Lung (tissue), 12 donors: ENCODE data around the gene C3AR1. TPM values are rescaled to one million over a fixed set of nuclear protein-coding genes. Genes with fewer than 3 reads are reported as not detected.
A peak's percentile ranks its signal among the peaks of the same experiment; 100 is the strongest.

ENCODE experiments used
- ATAC-seq: fragments of 200-7000 bp; cut with Tn5 transposase; one replicate; pipeline ENCODE4 v1.9.1; 2020; ENCODE audit warnings: moderate number of reproducible peaks; ENCODE audit not compliant: insufficient read depth, low FRiP score
- DNase-seq, 3 donors: peaks; one replicate each; pipeline ENCODE4 v3.0.0-alpha.2; 2013 to 2017
- H3K27ac ChIP-seq, 2 donors: one replicate each; pipeline ENCODE4 v1.5.1; 2013; ENCODE audit warnings: mild to moderate bottlenecking in 2 of 2, moderate library complexity in 2 of 2, control low read depth in 1 of 2, inconsistent platforms in 1 of 2, low read depth in 1 of 2, low read length in 1 of 2
- H3K27me3 ChIP-seq, 3 donors: one replicate each; pipeline ENCODE4 v1.5.1; 2013; ENCODE audit warnings: low read length in 2 of 3; ENCODE audit not compliant: control insufficient read depth in 3 of 3, insufficient read depth in 3 of 3
- H3K36me3 ChIP-seq, 4 donors: one replicate each; pipeline ENCODE4 v1.5.1; 2013; ENCODE audit warnings: low read length in 4 of 4, mild to moderate bottlenecking in 1 of 4, moderate library complexity in 1 of 4; ENCODE audit not compliant: control insufficient read depth in 4 of 4, insufficient read depth in 4 of 4
- H3K4me1 ChIP-seq, 5 donors: one replicate each; pipeline ENCODE4 v1.5.1; 2013; ENCODE audit warnings: low read length in 5 of 5, mild to moderate bottlenecking in 2 of 5, moderate library complexity in 1 of 5; ENCODE audit not compliant: control insufficient read depth in 5 of 5, insufficient read depth in 5 of 5
- H3K4me3 ChIP-seq: one replicate; pipeline ENCODE4 v1.5.1; 2013; ENCODE audit warnings: mild to moderate bottlenecking, control low read depth, moderate library complexity
- H3K9ac ChIP-seq, 2 donors: one replicate each; pipeline ENCODE4 v1.5.1; 2013; ENCODE audit warnings: low read length in 2 of 2, control low read depth in 1 of 2; ENCODE audit not compliant: insufficient read depth in 1 of 2
- H3K9me3 ChIP-seq, 4 donors: one replicate each; pipeline ENCODE4 v1.5.1; 2013; ENCODE audit warnings: low read length in 3 of 4, mild to moderate bottlenecking in 1 of 4, moderate library complexity in 1 of 4; ENCODE audit not compliant: control insufficient read depth in 4 of 4, insufficient read depth in 3 of 4
- CTCF ChIP-seq: IDR thresholded peaks from 2 replicates; pipeline ENCODE4 v1.5.1; 2012; ENCODE audit warnings: mild to moderate bottlenecking; ENCODE audit errors: control extremely low read depth, extremely low read depth
- WGBS, 2 donors: extraction: QIAGEN DNeasy Blood & Tissue Kit; methylation state at CpG; one replicate each; pipeline ENCODE4 v1.1.7; 2013; 5-methylcytosine and 5-hydroxymethylcytosine counted together
- polyA plus RNA-seq, 2 donors: library from polyadenylated mRNA; stranded (reverse); fragments of 200-250 nt; gene quantifications; one replicate each; pipeline ENCODE4 v1.2.1, GENCODE V29; 2013
- total RNA-seq, 2 donors: library from RNA; depleted of rRNA in 1 of 2; stranded (reverse); fragments of >200 nt in 1 of 2; gene quantifications; one replicate each; pipeline ENCODE4 v1.2.1, GENCODE V29; 2014 to 2021
- donor health status: control.
- donor health status: control.
- donor health status: Bipolar disorder and iron deficiency.
- donor health status: healthy.
- donor health status: DM: yes; HTN: yes; CAD: no.

Gene C3AR1
- total and polyA plus RNA-seq, 4 donors, result 6.9 to 209 (median 26.3) TPM

- H3K4me1 ChIP-seq, result peaks cover 28 to 55% (median 31%) of the 10 kb centered on the region in 5 donors
- no peak for ATAC-seq
- H3K27ac ChIP-seq, result peak overlapping the region; percentile 8 to 54
- 20 to 28% methylated on average over 6 of the region's 6 CpGs for WGBS, 2 donors
- no peaks in the 10 kb centered on the region for H3K9me3 ChIP-seq
- no peak overlapping the region for H3K9ac ChIP-seq
- no peak for TF ChIP-seq CTCF
- no peak overlapping the region for H3K4me3 ChIP-seq
- peaks cover 7 to 23% (median 15%) of the 10 kb centered on the region in 4 donors for H3K36me3 ChIP-seq
- no peaks in the 10 kb centered on the region for H3K27me3 ChIP-seq
- no peak for DNase-seq
Observed at GRCh38 chr12:8037046-8037663, 29.0 kb downstream of the C3AR1 start.

- 63 to 72% methylated on average over 8 of the region's 8 CpGs for WGBS, 2 donors
- H3K27ac ChIP-seq, result peak overlapping the region in 1 of 2 donors; percentile 98
- no peak overlapping the region for H3K9ac ChIP-seq
- DNase-seq (no peak), ATAC-seq (no peak)
- peaks cover 3 to 17% (median 11%) of the 10 kb centered on the region in 4 donors for H3K36me3 ChIP-seq
- no peak overlapping the region for H3K4me3 ChIP-seq
- H3K4me1 ChIP-seq, result peaks cover 28 to 60% (median 32%) of the 10 kb centered on the region in 5 donors
- H3K27me3 ChIP-seq, result no peaks in the 10 kb centered on the region
- H3K9me3 ChIP-seq, result no peaks in the 10 kb centered on the region
- no peak for TF ChIP-seq CTCF
Observed at GRCh38 chr12:8036346-8036745, 29.8 kb downstream of the C3AR1 start.

GRCh38 chr12:8035440-8036010 is 30.6 kb downstream of the C3AR1 start:
- ATAC-seq (no peak), DNase-seq (no peak)
- Histone ChIP-seq H3K9me3 (no peaks in the 10 kb centered on the region), H3K4me1 (peaks cover 28 to 56% (median 31%) of the 10 kb centered on the region in 5 donors), H3K9ac (no peak overlapping the region), H3K27ac (peak overlapping the region in 1 of 2 donors; percentile 98), H3K36me3 (peaks cover 3 to 16% (median 8%) of the 10 kb centered on the region in 4 donors), H3K27me3 (no peaks in the 10 kb centered on the region), H3K4me3 (no peak overlapping the region)
- 61 to 67% methylated on average over 5 of the region's 5 CpGs for WGBS, 2 donors
- no peak for TF ChIP-seq CTCF

- no peak for TF ChIP-seq CTCF
- Histone ChIP-seq H3K4me1 (peaks cover 28 to 56% (median 31%) of the 10 kb centered on the region in 5 donors), H3K27ac (peak overlapping the region; percentile 38 to 98), H3K27me3 (no peaks in the 10 kb centered on the region), H3K36me3 (peaks cover 2 to 13% (median 3%) of the 10 kb centered on the region in 4 donors), H3K9me3 (no peaks in the 10 kb centered on the region), H3K9ac (peak overlapping the region in 1 of 2 donors; percentile 29), H3K4me3 (no peak overlapping the region)
- DNase-seq, result no peak
- ATAC-seq, result no peak
Observed at GRCh38 chr12:8034802-8035201, 31.4 kb downstream of the C3AR1 start.
